HG03097 (cell line): Measurements from ENCODE around the gene ZNF281.
A peak's percentile ranks its signal among the peaks of the same experiment; 100 is the strongest.

Experiments
- ATAC-seq: cut with Tn5 transposase; IDR thresholded peaks from one replicate; pipeline ENCODE4 v1.9.1; 2021; ENCODE audit not compliant: unreplicated experiment, low FRiP score

ZNF281 gene

GRCh38 chr1:200392625-200393185 lies 17.1 kb downstream of the ZNF281 start:
- no peak for ATAC-seq

- no peak for ATAC-seq
Observed at GRCh38 chr1:200391747-200392146, 18.1 kb downstream of the ZNF281 start.

- ATAC-seq, result no peak
Observed at GRCh38 chr1:200388791-200389190, 21.0 kb downstream of the ZNF281 start.

GRCh38 chr1:200386416-200386815 lies 23.4 kb downstream of the ZNF281 start:
- no peak for ATAC-seq

GRCh38 chr1:200384818-200385390 lies 24.9 kb downstream of the ZNF281 start:
- ATAC-seq, result no peak

- no peak for ATAC-seq
Observed at GRCh38 chr1:200381256-200381984, 28.4 kb downstream of the ZNF281 start.

- ATAC-seq, result peak; percentile 64
Observed at GRCh38 chr1:200380589-200381021, 29.2 kb downstream of the ZNF281 start.

- ATAC-seq, result no peak
Observed at GRCh38 chr1:200379940-200380588, 29.8 kb downstream of the ZNF281 start.

GRCh38 chr1:200379432-200379757 lies 30.4 kb downstream of the ZNF281 start:
- ATAC-seq, result no peak

- no peak for ATAC-seq
Observed at GRCh38 chr1:200378096-200378495, 31.7 kb downstream of the ZNF281 start.

- no peak for ATAC-seq
Observed at GRCh38 chr1:200376528-200376927, 33.3 kb downstream of the ZNF281 start.

GRCh38 chr1:200374569-200375295 lies 35.1 kb downstream of the ZNF281 start:
- ATAC-seq, result no peak

- no peak for ATAC-seq
Observed at GRCh38 chr1:200373811-200374231, 36.0 kb downstream of the ZNF281 start.

GRCh38 chr1:200372885-200373181 lies 37.0 kb downstream of the ZNF281 start:
- no peak for ATAC-seq

GRCh38 chr1:200372095-200372884 lies 37.5 kb downstream of the ZNF281 start:
- ATAC-seq, result no peak

GRCh38 chr1:200369706-200370105 lies 40.1 kb downstream of the ZNF281 start:
- no peak for ATAC-seq

- ATAC-seq, result no peak
Observed at GRCh38 chr1:200369131-200369530, 40.7 kb downstream of the ZNF281 start.

GRCh38 chr1:200368556-200368955 lies 41.3 kb downstream of the ZNF281 start:
- no peak for ATAC-seq

GRCh38 chr1:200367841-200368534 lies 41.8 kb downstream of the ZNF281 start:
- ATAC-seq, result no peak
